PC-9 (cell line): ENCODE measurements around the gene AKR1A1. TPM values are rescaled to one million over a fixed set of nuclear protein-coding genes. Genes with fewer than 3 reads are reported as not detected.

Experiments
- BruUV-seq: library from RNA; stranded (reverse); fragments of 400-500 nt; replicated peaks from 2 replicates; lab custom pipeline; 2021; lab: Mats Ljungman, UMichigan
- CTCF ChIA-PET: fragments of 300-600 bp; sonication (Branson Sonifier 250); formaldehyde crosslinking; loops from one replicate; lab custom pipeline; 2022; ENCODE audit warnings: antibody characterized with exemption; lab: Charles Lee
- POLR2A ChIA-PET: fragments of 300-600 bp; sonication (Branson Sonifier 250); formaldehyde crosslinking; loops from one replicate; lab custom pipeline; 2022; ENCODE audit warnings: antibody characterized with exemption; ENCODE audit not compliant: unreplicated experiment; lab: Charles Lee
- DNase-seq, 2 experiments: peaks; one replicate each; pipeline versions ENCODE4 v3.0.0 to v3.0.0-alpha.2; 2015 to 2022; ENCODE audit warnings: mixed read lengths in 1 of 2
- H2AFZ ChIP-seq: fragments of 200-600 bp; sonication (generic); 2 replicates; pipeline ENCODE4 v1.8.1; 2017; ENCODE audit warnings: antibody characterized with exemption
- H3F3A ChIP-seq: fragments of 200-600 bp; sonication (generic); 2 replicates; pipeline ENCODE4 v1.8.1; 2017; ENCODE audit warnings: antibody characterized with exemption, mild to moderate bottlenecking, low read depth; ENCODE audit not compliant: insufficient read depth
- H3K27ac ChIP-seq: fragments of 200-600 bp; sonication (generic); 2 replicates; pipeline ENCODE4 v1.6.1; 2016; ENCODE audit warnings: mixed run types
- H3K27me3 ChIP-seq: fragments of 200-600 bp; sonication (generic); 2 replicates; pipeline ENCODE4 v1.6.1; 2016; ENCODE audit warnings: low read depth, mixed run types; ENCODE audit not compliant: insufficient read depth
- H3K36me3 ChIP-seq: fragments of 200-600 bp; sonication (generic); 2 replicates; pipeline ENCODE4 v1.6.1; 2016; ENCODE audit warnings: low read depth, mixed run types
- H3K4me1 ChIP-seq: fragments of 200-600 bp; sonication (generic); replicated peaks from 2 replicates; pipeline ENCODE4 v1.6.1; 2016; ENCODE audit warnings: mixed run types; ENCODE audit not compliant: insufficient read depth
- H3K4me2 ChIP-seq: fragments of 200-600 bp; sonication (generic); 2 replicates; pipeline ENCODE4 v1.6.1; 2017; ENCODE audit warnings: mixed run types
- H3K4me3 ChIP-seq: fragments of 200-600 bp; sonication (generic); 2 replicates; pipeline ENCODE4 v1.6.1; 2016; ENCODE audit warnings: mixed run types
- H3K79me2 ChIP-seq: fragments of 200-600 bp; sonication (generic); 2 replicates; pipeline ENCODE4 v1.6.1; 2017; ENCODE audit warnings: low read depth, mixed run types
- H3K9me2 ChIP-seq: fragments of 200-600 bp; sonication (generic); 2 replicates; pipeline ENCODE4 v1.8.1; 2017; ENCODE audit warnings: mild to moderate bottlenecking; ENCODE audit not compliant: insufficient read depth
- H3K9me3 ChIP-seq: fragments of 200-600 bp; sonication (generic); 2 replicates; pipeline ENCODE4 v1.8.1; 2016; ENCODE audit warnings: low read depth; ENCODE audit not compliant: insufficient read depth
- H4K20me1 ChIP-seq: fragments of 200-600 bp; sonication (generic); 2 replicates; pipeline ENCODE4 v1.8.1; 2017; ENCODE audit not compliant: insufficient read depth
- CTCF ChIP-seq: fragments of 200-600 bp; sonication (generic); conservative IDR thresholded peaks from 2 replicates; pipeline ENCODE4 v1.6.1; 2017; ENCODE audit warnings: mixed run types, antibody characterized with exemption, mild to moderate bottlenecking, moderate library complexity
- EZH2 ChIP-seq: fragments of 200-600 bp; sonication (generic); IDR thresholded peaks from 2 replicates; pipeline ENCODE4 v1.8.0; 2017; ENCODE audit warnings: antibody characterized with exemption, low read depth
- intact Hi-C: fragments of 100-400 bp; cut with micrococcal nuclease; formaldehyde crosslinking; loops from one replicate; pipeline ENCODE4 v1.10.0; 2022; ENCODE audit not compliant: unreplicated experiment
- total RNA-seq: library from RNA; stranded (reverse); gene quantifications from 2 replicates; pipeline ENCODE4 v1.2.3, GENCODE V29; 2021

Gene AKR1A1
- total RNA-seq, 1 experiment from 2014 or later, result 202 TPM

- Histone ChIP-seq H4K20me1 (0 out of 2 replicates have a peak, but pooled peaks cover 4% of the 10 kb centered on the region), H3K27ac (no peak overlapping the region), H3K9me3 (no peaks in the 10 kb centered on the region), H3K79me2 (no peaks in the 10 kb centered on the region), H3K4me1 (no peaks in the 10 kb centered on the region), H3K4me3 (no peak overlapping the region), H3K27me3 (no peaks in the 10 kb centered on the region), H2AFZ (no peak overlapping the region), H3K36me3 (peaks cover 6% of the 10 kb centered on the region), H3K4me2 (no peak overlapping the region), H3F3A (peaks cover 21% of the 10 kb centered on the region; the same call in 1 of the 2 replicates), H3K9me2 (no peaks in the 10 kb centered on the region)
- BruUV-seq, result no TSS peak
- ChIA-PET POLR2A (interaction anchor here (0.6 kb wide), 1 partner anchor 48 kb away, joined by 5 read pairs; the partner anchor contains the start of gene PRDX1), CTCF (interaction anchor here (0.6 to 0.7 kb wide), 3 partner anchors 49 to 843 kb away, joined by 3 to 5 read pairs (median 3); no protein-coding TSS in a partner anchor)
- TF ChIP-seq EZH2 (no peak), CTCF (no peak)
- no peak for DNase-seq
- intact Hi-C loops, result no loop called here
Observed at GRCh38 chr1:45569571-45569961, 18.9 kb downstream of the AKR1A1 start.

GRCh38 chr1:45569962-45570581, 19.4 kb downstream of the AKR1A1 start:
- ChIA-PET POLR2A (interaction anchor here (0.6 kb wide), 1 partner anchor 48 kb away, joined by 5 read pairs; the partner anchor contains the start of gene PRDX1), CTCF (interaction anchor here (0.7 kb wide), 1 partner anchor 57 kb away, joined by 5 read pairs; no protein-coding TSS in a partner anchor)
- H2AFZ ChIP-seq, result no peak overlapping the region
- no peak overlapping the region for H3K4me2 ChIP-seq
- no TSS peak for BruUV-seq
- no peak overlapping the region for H3K4me3 ChIP-seq
- H3K27me3 ChIP-seq, result no peaks in the 10 kb centered on the region
- intact Hi-C loops, result loop anchor here (1.0 to 5.0 kb wide), 4 partner anchors 58 to 733 kb away; no protein-coding TSS in a partner anchor
- H3K4me1 ChIP-seq, result peaks cover 3% of the 10 kb centered on the region; the same call in 1 of the 2 replicates
- TF ChIP-seq CTCF, result peak; percentile 99
- TF ChIP-seq EZH2, result no peak
- H3K36me3 ChIP-seq, result peaks cover 6% of the 10 kb centered on the region
- H3K9me2 ChIP-seq, result no peaks in the 10 kb centered on the region
- peaks cover 26% of the 10 kb centered on the region for H3F3A ChIP-seq
- 0 out of 2 replicates have a peak, but pooled peaks cover 4% of the 10 kb centered on the region for H4K20me1 ChIP-seq
- H3K9me3 ChIP-seq, result no peaks in the 10 kb centered on the region
- peak; percentile 62 to 64 for DNase-seq
- no peak overlapping the region for H3K27ac ChIP-seq
- no peaks in the 10 kb centered on the region for H3K79me2 ChIP-seq

- Histone ChIP-seq H2AFZ (no peak overlapping the region), H3K4me1 (peaks cover 8% of the 10 kb centered on the region; the same call in 1 of the 2 replicates), H3K27ac (no peak overlapping the region), H3K4me3 (no peak overlapping the region), H3K9me2 (no peaks in the 10 kb centered on the region), H3K9me3 (no peaks in the 10 kb centered on the region), H4K20me1 (0 out of 2 replicates have a peak, but pooled peaks cover 4% of the 10 kb centered on the region), H3F3A (peaks cover 32% of the 10 kb centered on the region), H3K36me3 (peaks cover 6% of the 10 kb centered on the region), H3K79me2 (no peaks in the 10 kb centered on the region), H3K27me3 (no peaks in the 10 kb centered on the region), H3K4me2 (no peak overlapping the region)
- CTCF ChIA-PET, result interaction anchor here (0.6 kb wide), 1 partner anchor 172 kb away, joined by 3 read pairs; no protein-coding TSS in a partner anchor
- no peak for TF ChIP-seq CTCF
- no peak for TF ChIP-seq EZH2
- intact Hi-C loops, result loop anchor here (1.0 to 5.0 kb wide), 4 partner anchors 58 to 733 kb away; no protein-coding TSS in a partner anchor
- POLR2A ChIA-PET, result no interaction called here
- BruUV-seq, result no TSS peak
- no peak for DNase-seq
Observed at GRCh38 chr1:45570631-45571030, 20.0 kb downstream of the AKR1A1 start.
